KOPT-K1 (cell line): ENCODE results near the gene RANBP2.

Source experiments
- H3K27ac ChIP-seq: fragments of 200-600 bp; sonication (generic); 2 replicates; pipeline ENCODE4 v1.5.1; 2016; ENCODE audit warnings: antibody characterized with exemption, mild to moderate bottlenecking, low read depth, low read length; ENCODE audit not compliant: poor library complexity, severe bottlenecking
- H3K36me3 ChIP-seq: fragments of 200-600 bp; sonication (generic); 2 replicates; pipeline ENCODE4 v1.5.1; 2017; ENCODE audit warnings: antibody characterized with exemption, mild to moderate bottlenecking, low read length, moderate library complexity; ENCODE audit not compliant: insufficient read depth
- H3K9me3 ChIP-seq: fragments of 200-600 bp; sonication (generic); 2 replicates; pipeline ENCODE4 v1.5.1; 2017; ENCODE audit warnings: antibody characterized with exemption, low read length, mild to moderate bottlenecking; ENCODE audit not compliant: insufficient read depth, poor library complexity, severe bottlenecking

Gene RANBP2

DNA sequence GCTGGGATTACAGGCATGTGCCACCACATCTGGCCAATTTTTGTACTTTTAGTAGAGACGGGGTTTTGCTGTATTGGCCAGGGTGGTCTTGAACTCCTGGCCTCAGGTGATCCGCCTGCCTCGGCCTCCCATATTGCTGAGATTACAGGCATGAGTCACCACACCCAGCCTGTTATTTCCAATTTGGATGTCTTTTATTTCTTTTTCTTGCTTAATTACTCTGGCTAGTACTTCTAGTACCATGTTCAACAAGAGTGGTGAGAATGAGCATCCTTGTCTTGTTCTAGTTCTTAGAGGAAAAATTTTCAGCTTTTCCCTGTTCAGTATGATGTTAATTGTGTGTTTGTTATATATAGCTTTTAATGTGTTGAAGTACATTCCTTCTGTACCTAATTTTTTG, 90.7 kb downstream of the RANBP2 start:
- Histone ChIP-seq H3K9me3 (peaks cover 43% of the 10 kb centered on the region), H3K36me3 (peaks cover 92% of the 10 kb centered on the region), H3K27ac (no peak overlapping the region)

DNA sequence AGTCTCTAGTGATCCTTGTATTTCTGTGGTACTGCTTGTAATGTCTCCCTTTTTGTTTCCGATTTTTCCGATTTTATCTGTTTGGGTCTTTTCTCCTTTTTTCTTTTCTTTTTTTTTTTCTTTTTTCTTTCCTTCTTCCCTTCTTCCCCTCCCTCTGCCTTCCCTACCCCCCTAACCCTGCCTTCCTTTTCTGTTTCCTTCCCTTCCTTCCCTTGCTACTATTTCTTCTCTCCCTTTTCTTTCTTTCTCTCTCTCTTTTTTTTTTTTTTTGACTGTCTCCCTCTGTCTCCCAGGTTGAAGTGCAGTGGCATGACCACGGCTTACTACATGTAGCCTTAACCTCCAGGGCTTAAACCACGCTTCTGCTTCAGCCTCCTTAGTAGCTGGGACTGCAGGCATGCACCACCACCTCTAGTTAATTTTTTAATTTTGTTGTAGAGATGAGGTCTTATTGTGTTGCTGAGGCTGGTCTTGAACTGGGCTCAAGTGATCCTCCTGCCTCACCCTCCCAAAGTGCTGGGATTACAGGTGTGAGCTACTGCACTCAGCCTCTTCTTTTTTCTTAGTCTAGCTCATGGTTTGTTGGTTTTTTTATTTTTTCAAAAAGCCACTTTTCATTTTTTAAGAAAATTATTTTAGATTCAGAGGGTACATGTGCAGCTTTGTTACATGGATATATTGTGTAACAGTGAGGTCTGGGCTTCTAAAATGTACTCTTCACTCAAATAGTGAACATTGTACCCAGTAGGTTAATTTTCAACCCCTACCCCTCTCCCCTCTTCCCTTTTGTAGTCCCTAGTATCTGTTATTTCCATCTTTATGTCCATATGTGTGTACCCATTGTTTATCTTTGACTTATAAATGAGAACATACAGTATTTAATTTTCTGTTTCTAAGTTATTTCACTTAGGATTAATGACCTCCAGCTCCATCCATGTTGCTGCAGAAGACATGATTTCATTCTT, 92.0 kb downstream of the RANBP2 start:
- Histone ChIP-seq H3K36me3 (peaks cover 93% of the 10 kb centered on the region), H3K9me3 (peaks cover 43% of the 10 kb centered on the region)

DNA sequence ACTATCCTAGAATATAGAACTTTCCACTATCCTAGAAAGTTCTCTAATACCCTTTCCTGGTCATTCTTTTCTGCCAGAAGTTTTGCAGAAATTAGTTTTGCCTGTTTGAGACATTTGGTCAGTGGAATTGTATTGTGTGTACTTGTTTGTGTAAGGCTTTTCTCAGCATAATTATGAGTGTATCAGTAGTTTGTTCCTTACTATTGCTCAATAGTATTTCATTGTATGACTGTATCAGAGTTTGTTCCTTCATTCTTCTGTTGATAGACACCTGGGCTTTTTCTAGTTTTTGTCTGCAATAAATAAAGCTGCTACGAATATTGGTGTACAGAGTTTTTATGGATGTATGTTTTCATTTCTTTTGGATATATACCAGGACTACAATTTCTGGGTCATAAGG, 94.5 kb downstream of the RANBP2 start:
- peaks cover 93% of the 10 kb centered on the region for H3K36me3 ChIP-seq
- H3K9me3 ChIP-seq = peaks cover 33% of the 10 kb centered on the region
- H3K27ac ChIP-seq = no peak overlapping the region

More for the DNA sequence above, 92.0 kb downstream of the RANBP2 start:
- no peak overlapping the region for H3K27ac ChIP-seq

DNA sequence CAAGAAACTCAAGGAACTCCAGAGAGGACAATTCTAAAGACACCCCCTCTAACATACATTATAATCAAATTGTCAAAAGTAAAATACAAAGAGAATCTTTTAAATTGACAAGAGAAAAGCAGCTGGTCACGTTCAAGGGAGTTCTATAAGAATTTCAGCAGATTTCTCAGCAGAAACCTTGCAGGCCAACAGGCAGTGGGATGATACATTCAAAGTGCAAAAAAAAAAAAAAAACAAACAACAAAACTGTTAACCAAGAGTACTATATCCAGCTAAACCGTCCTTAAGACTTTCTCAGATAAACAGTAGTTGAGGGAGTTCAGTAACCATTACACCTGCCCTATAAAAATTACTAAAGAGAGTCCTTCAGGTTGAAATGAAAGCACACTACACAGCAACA, 101.2 kb downstream of the RANBP2 start:
- Histone ChIP-seq H3K9me3 (peaks cover 33% of the 10 kb centered on the region), H3K36me3 (peaks cover 92% of the 10 kb centered on the region), H3K27ac (no peak overlapping the region)

DNA sequence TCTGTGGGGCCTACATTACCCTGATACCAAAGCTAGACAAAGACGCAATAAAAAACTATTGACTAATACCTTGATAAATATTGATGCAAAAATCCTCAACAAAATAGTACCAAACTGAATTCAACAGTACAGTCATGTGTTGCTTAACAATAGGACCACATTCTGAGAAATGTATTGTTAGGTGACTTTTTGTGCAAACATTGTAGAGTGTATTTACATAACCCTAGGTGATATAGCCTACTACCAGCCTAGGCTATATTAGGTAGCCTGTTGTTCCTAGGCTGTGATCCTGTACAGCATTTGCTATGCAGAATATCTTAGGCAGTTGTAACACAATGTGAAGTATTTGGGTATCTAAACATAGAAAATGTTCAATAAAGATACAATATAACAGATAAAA, 104.0 kb downstream of the RANBP2 start:
- H3K27ac ChIP-seq = no peak overlapping the region
- H3K9me3 ChIP-seq = peaks cover 22% of the 10 kb centered on the region
- H3K36me3 ChIP-seq = peaks cover 81% of the 10 kb centered on the region

DNA sequence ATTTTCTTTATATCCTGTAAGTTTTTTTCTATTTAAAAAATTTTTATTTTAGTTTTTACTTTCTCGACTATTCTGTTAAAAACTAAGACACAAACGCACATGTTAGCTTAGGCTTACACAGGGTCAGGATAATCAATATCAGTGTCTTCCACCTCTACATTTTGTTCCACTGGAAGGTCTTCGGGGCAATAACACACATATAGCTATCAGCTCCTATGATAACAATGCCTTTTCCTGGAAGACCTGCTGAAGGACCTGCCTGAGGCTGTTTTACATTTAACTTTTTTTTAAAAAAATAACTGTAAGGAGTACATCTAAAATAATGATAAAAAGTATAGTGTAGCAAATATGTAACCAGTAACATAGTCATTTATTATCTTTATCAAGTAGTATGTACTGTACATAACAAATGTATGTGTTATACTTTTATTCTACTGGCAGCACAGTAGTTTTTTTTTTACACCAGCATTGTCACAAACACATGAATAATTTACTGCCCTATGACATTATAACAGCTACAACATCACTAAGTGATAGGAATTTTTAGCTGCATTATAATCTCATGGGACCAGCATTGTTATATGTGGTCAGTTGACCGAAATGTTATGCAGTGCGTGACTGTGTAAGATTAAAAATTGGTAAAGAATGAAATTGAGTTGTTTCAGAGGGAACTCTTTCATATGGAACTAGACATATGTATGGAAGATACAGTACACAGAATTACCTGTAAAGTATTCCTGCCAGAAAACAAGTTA, 105.2 kb downstream of the RANBP2 start:
- Histone ChIP-seq H3K36me3 (peaks cover 69% of the 10 kb centered on the region), H3K27ac (no peak overlapping the region), H3K9me3 (peaks cover 12% of the 10 kb centered on the region)

DNA sequence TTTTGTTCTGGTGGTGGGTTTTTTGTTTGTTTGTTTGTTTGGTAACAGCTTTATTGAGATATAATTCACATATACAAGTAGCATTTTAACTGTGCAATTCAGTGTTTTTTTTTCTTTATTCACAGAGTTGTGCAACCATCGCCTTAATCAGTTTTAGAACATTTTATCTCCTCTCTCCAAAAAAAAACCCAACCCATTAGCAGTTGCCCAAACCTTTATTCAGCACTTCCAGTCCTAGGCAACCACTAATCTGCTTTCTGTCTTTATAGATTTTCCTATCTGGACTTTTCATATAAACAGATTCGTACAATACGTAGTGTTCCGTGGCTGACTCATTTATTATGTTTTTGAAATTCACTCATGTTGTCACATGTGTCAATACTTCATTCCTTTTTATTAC, 106.0 kb downstream of the RANBP2 start:
- Histone ChIP-seq H3K36me3 (peaks cover 61% of the 10 kb centered on the region), H3K9me3 (peaks cover 4% of the 10 kb centered on the region), H3K27ac (no peak overlapping the region)

DNA sequence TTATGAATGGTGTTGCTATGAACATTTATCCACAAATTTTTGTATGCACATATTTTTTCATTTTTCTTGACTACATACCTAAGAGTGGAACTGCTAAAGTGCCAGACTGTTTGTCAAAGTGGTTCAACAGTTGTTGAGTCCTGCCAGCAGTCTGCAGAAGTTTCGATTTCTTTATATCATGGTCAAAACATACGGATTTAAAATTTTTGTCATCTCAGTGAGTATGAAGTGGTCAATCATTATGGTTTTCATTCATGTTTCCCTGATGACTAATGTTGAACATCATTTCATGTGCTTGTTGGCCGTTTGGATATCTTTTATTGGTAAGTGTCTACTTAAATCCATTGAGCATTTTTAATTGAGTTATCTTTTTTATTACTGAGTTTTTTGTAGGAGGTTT, 106.5 kb downstream of the RANBP2 start:
- H3K9me3 ChIP-seq = no peaks in the 10 kb centered on the region
- no peak overlapping the region for H3K27ac ChIP-seq
- H3K36me3 ChIP-seq = peaks cover 56% of the 10 kb centered on the region

DNA sequence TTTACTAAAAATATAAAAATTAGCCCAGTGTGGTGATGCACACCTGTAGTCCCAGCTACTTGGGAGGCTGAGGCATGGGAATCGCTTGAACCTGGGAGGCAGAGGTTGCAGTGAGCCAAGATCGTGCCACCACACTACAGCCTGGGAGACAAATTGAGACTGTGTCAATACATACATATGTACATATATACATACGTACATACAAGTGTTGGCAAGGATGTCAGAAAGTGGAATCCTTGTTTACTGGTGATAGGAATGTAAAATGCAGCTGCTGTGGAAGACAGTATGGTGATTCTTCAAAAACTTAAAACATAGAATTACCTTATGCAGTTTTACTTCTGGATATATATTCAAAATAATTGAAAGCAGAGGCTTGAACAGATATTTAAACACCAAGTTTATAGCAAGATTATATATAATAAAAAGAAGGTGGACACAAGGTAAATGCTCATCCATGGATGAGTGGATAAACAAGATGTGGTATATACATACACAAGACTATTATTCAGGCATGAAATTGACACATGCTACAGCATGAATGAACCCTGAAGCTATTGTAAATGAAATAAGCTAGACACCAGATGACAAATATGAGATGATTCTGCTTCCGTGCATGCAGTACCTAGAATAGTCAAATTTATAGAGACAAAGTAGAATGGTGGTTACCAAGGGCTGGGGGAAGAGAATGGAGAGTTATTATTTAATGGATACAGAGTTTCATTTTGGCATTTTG, 110.5 kb downstream of the RANBP2 start:
- H3K9me3 ChIP-seq = no peaks in the 10 kb centered on the region
- H3K36me3 ChIP-seq = peaks cover 33% of the 10 kb centered on the region

DNA sequence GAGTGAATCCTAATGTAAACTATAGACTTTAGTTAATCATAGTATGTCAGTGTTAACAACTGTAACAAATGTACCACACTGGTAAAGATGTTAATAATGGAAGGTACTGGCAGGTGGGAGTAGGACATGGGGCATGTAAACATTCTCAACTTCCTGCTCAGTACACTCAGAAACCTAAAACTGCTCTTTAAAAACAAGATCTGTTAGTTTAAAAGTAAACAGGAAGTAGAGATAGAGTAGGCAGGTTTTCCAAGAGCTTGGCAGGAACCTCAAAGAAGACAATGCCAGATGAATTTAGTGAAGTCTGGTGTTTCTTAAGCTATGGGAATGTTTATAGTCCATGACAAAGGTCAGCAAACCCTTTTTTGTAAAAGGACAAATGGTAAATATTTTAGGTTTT, 113.9 kb downstream of the RANBP2 start:
- H3K27ac ChIP-seq = no peak overlapping the region
- H3K36me3 ChIP-seq = peaks cover 39% of the 10 kb centered on the region
- peaks cover 27% of the 10 kb centered on the region for H3K9me3 ChIP-seq

More for the DNA sequence above, 110.5 kb downstream of the RANBP2 start:
- H3K27ac ChIP-seq = no peak overlapping the region

DNA sequence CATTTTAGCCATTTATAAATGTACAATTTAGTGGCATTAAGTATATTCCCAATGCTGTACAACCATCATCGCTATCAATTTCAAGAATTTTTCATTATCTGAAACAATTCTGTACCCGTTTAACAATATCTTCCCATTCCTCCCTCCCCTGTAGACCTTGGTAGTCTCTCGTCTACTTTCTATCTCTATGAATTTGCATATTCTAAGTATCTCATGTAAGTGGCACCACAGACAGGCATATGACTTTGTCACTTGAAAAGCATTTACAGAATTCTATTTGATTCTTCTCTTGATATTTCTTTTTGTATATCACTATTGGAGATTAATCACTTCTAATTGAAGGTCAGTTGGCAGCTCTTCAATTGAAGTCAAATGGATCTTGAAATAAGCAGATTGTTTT, 115.3 kb downstream of the RANBP2 start:
- Histone ChIP-seq H3K9me3 (peaks cover 38% of the 10 kb centered on the region), H3K27ac (no peak overlapping the region), H3K36me3 (peaks cover 50% of the 10 kb centered on the region)

DNA sequence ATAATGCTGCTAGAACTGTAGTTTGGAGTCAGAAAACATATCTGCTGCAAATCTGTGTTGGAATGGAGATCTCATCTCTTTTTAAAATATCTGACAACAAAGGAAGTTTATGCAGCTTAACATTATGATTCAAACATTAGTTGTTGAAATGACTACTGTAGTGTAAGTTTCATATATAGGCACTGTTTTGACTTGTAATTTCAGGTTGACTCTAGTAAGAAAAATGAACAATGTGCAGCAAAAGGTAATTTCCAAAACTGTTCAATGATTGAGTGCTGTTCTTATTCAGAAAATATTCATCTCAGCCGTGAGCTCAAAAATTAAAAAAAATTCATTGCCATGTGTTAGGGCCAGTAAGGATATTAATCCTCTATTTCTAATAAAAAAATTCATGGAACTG, 115.8 kb downstream of the RANBP2 start:
- Histone ChIP-seq H3K27ac (no peak overlapping the region), H3K36me3 (peaks cover 53% of the 10 kb centered on the region)

More for the DNA sequence above, 115.8 kb downstream of the RANBP2 start:
- peaks cover 42% of the 10 kb centered on the region for H3K9me3 ChIP-seq
